ENCODE data around the gene PHF23.

The PHF23 gene

GRCh38 chr17:7203391-7203790, 35.9 kb downstream of the PHF23 start:
- DNase-seq (ENCODE audit: low read depth) = no peak

DNA sequence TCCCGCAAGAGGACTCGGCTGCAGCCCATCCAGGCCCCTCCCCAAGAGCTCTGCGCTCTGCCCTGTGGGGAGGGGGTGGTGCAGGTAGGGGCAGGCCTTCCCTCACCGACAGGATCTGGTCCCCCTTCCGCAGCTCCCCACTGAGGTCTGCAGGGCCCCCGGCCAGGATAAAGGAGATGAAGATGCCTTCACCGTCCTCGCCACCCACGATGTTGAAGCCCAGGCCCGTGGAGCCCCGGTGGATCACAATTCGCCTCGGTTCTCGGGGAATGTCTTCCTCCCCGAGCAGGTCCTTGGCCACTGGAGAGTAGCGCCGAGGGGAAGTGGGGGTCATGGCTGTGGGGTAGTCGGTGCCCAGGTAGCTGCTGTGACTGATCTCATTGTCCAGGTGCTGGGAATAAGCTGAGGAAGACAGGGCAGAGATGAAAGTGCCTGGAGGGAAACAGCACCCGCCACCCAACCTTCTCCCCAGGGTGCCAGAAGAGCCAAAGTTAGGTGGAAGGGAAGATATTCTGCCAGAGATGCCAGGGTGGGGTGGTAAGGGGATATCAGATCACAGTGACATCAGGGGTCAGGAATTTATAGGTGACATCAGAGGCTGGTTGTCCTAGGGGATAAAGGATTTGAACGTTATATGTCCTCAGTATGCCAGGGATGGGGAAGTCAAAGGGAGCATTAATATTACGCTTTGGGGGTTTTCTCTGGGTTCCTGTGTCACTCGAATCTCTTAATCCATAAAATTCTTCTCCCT, 42.4 kb downstream of the PHF23 start:
- no peak for DNase-seq (ENCODE audit: low read depth)

DNA sequence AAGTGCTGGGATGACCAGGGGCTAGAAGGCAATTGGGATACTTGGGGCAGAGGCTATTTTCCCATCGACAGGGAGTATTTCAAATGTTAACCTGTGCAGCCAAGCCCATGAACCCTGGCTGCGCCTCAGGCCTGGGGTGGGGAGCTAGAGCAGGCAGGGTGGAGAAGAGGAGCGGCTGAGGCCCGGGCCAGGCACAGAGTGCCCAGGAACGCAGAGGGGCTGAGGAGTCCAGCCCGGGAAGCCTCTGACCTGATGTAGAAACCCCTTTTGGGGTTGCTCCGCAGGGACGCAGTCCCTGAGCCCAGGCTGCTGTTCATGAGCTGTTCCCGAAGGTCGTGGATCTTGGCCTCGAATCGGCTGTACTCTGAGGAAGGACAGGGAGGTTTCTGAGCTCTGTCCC, 43.3 kb downstream of the PHF23 start:
- DNase-seq (ENCODE audit: low read depth) = no peak

GRCh38 chr17:7192271-7192937, 46.9 kb downstream of the PHF23 start:
- DNase-seq (ENCODE audit: low read depth) = no peak

DNA sequence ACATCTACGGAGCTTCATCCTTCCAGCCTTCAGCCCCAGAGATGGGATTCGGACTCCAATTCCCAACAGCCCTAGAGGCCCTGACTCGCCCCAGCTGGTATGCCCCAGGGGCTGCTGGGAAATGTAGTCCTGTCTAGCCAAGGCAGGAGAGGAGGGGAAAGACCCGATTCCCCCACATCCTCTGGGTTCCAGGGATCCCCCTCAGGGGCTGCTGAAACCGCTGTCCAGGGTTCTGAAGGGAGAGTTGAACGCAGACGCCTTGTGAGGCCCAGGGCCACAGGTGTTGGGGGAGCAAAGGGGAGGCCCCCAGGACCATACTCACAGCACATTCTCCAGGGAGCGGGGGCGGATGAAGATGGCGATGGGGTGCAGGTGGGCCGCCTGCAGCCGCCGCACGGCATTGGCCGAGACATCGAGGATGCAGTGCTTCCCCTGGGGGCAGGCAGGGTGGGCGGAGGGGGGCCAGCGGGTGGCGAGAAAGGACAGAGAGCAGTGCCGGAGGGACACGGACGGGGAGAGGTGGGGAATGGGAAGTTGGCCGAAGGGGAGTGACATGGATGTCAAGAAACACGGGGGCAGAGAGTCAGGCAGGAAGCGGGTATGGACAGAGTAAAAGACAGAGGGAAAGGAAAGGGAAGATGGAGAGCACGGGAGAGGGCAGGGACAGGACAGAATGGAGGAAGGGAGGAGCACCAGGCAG, 47.5 kb downstream of the PHF23 start:
- DNase-seq (ENCODE audit: low read depth) = no peak

GRCh38 chr17:7191069-7191468, 48.2 kb downstream of the PHF23 start:
- no peak for DNase-seq (ENCODE audit: low read depth)

DNA sequence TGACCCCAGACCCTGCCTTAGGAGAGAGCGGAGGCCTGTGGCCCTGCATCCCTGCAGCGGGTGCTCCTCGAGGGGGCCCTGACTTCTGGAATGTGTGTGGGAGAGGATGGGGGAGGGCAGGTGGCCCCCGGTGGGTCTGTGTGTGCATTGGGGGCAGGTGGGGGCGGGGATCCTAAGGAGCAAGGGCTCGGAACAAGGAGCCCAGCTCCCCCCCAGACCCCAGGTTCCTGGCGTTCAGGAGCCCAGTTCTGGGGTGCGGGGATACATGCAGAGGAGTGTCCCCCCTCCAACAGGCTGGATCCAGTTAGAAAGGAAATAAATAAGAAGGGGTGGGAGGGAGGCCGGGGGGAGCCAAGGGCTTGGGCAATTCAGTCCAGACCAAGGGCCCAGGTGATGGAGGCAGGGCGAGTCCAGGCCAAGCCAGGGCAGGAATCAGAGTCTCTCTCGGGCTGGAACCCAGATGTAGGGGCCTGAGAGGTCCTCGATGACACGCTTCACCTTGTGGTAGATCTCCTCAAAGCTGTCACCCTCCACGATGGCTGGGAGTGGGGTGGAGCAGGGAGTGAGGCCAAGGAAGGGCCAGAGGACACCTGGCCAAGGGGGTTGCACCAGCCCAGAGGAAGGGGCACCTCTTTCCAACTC, 48.9 kb downstream of the PHF23 start:
- no peak for DNase-seq (ENCODE audit: low read depth)

DNA sequence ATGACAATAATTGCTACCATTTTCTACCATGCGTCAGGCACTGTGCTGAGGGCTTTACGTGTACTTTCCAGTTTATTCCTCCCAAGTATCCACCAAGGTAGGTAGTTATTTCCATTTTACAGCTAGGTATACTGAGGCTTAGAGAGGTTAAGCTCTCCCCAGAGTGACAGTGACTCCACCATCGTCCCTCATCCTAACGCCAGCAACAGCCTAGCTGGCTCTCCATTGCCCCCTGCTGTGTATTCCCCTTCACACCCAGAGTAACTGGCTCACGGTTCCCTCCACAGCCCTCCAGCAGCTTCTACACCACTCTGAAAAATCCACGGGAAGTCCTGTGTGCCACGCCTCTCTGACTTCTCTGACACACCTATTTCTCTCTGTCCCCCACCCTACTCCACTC, 53.0 kb downstream of the PHF23 start:
- no peak for DNase-seq (ENCODE audit: low read depth)
